Activated CD4-positive, alpha-beta T cell treated with anti-CD3 and anti-CD28 coated beads, Interleukin-2, amount 50 U/mL, for 16 hours (primary cell): Measurements from ENCODE around the gene ROBO2.

ENCODE experiments used
- DNase-seq: peaks from one replicate; pipeline ENCODE4 v3.0.0-alpha.2; 2020

ROBO2 gene

DNA sequence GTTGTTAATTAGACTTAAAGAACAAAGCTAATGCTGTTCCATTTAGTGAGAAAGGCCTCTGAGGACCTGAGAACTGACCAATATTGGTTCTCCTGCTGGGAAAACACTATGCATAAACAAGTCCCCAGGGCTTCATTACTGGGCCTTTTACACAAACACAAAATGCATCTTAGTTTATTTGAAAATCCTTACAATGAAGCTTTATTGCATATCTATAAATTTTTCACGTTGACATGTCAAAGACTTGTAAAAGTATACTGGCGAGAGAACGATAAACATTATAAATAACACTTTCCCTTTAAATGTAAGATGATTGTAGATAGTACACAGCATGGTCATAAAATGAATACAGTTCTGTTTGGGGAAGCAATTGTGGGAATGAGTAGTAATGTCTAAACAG lies 151.7 kb downstream of the ROBO2 start:
- no peak for DNase-seq

DNA sequence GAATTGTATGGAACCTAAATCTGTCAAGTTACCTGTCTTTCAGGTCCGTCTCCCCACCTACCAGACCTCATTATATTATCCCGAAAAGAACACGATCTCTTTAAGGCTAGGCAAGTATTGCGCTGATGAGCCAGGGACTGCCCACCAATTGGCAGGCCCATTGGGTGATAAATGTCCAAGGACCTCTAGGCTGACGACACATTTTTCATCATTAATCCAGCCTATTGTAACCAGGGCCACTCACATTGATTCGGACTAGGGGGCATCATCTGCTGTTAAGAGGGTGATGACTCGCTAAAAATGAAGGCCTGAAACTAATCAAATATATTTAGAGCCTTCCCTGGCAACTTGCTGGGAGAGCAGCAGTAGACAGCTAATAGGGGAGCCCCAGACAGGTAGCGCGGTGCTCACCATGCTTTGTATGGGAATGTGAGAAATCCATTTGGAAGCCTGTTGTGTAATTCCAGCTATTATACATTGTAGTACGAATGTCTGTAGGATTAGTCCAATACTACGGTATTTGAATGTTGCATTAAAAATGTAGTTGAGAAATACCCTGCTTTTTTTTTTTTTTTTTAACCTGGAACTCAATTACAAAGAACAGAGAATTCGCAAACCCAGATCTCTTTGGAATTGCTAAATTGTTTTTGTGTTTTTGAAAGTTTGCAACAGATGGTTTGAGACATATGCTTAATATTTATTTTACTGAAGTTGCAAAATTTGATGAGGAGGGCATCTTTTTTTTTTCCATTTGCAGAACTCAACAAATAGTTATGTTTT lies 156.1 kb downstream of the ROBO2 start:
- no peak for DNase-seq

DNA sequence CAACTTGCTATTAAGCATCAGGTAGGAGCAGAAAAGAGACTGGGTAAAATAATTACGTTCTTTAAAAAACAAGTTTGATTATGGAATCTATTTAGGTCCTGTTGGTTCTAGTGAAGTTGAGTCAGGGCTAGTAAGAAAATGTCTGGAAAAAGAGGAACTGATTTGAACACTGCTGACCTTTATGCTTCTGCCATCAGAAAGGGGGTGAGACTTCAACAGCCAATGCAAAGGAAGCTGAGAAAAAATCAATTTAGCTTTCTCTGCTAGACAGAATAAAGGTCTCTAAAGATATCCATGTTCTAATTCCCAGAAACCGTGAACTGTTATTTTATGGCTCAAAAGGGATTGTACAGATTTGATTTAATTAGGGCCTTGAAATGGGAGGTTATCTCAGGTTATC lies 157.5 kb downstream of the ROBO2 start:
- no peak for DNase-seq

- no peak for DNase-seq
These were observed 164.0 kb downstream of the ROBO2 start for GRCh38 chr3:77203851-77204250.

- DNase-seq: no peak
These were observed 164.9 kb downstream of the ROBO2 start for GRCh38 chr3:77204788-77205187.

DNA sequence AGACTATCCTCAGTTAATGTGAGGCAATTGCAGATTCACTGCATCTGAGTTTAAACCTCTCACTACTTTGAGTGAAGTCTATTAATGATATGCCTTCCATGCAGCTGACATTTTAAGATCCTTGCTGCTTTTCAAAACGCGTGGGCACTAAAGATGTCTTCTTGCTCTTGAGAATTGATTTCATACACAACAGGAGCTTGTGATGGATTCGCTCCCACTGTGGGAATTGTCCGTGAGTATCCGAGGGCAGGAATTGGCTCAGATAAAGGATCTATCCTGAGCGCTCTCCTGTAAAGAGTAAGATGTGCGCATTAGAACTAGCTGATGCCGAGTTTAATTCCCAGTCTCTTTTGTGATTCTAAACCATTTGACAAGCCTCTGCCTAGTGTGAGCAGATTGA lies 167.9 kb downstream of the ROBO2 start:
- no peak for DNase-seq

- no peak for DNase-seq
These were observed 182.8 kb downstream of the ROBO2 start for GRCh38 chr3:77222701-77223100.

GRCh38 chr3:77227567-77227966 lies 187.7 kb downstream of the ROBO2 start:
- DNase-seq: no peak

GRCh38 chr3:77232557-77232956 lies 192.7 kb downstream of the ROBO2 start:
- no peak for DNase-seq

- no peak for DNase-seq
These were observed 194.1 kb downstream of the ROBO2 start for GRCh38 chr3:77234004-77234403.

- DNase-seq: no peak
These were observed 196.2 kb downstream of the ROBO2 start for GRCh38 chr3:77236118-77236517.

DNA sequence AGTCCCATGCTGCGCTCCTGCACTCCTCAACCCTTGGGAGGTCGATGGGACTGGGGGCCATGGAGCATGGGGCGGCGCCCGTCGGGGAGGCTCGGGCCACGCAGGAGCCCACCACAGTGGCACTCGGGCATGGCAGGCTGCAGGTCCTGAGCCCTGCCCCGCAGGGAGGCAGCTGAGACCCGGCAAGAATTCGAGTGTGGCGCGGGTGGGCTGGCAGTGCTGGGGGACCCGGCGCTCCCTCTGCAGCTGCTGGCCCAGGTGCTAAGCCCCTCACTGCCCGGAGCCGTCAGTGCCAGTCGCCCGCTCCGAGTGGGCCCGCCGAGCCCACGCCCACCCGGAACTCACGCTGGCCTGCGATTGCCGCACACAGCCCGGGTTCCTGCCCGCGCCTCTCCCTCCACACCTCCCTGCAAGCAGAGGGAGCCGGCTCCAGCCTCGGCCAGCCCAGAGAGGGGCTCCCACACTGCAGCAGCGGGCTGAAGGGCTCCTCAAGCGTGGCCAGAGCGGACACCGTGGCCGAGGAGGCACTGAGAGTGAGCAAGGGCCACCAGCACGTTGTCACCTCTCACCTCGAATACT lies 200.3 kb downstream of the ROBO2 start:
- DNase-seq: no peak

DNA sequence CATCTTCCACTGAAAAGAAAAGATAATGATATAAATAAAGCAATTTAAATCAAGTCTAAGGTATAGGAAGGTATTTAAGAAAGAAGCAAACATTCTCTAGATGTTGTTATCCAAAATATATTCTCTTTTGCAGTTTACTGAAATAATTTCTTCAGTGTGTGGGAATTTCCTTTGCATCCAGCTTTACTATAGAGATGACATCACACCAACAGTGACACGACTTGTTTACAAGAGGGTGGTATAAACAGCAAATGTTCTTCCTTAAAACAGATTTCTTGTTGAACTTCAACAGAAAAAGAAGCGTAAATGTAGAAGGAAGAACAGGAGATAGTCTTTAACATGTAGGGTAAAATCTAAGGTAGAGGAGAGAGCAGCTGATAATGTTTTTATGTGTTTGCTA lies 202.5 kb downstream of the ROBO2 start:
- no peak for DNase-seq

GRCh38 chr3:77244981-77245380 lies 205.1 kb downstream of the ROBO2 start:
- no peak for DNase-seq

GRCh38 chr3:77247061-77247460 lies 207.2 kb downstream of the ROBO2 start:
- DNase-seq: no peak

- no peak for DNase-seq
These were observed 207.9 kb downstream of the ROBO2 start for GRCh38 chr3:77247817-77248216.

DNA sequence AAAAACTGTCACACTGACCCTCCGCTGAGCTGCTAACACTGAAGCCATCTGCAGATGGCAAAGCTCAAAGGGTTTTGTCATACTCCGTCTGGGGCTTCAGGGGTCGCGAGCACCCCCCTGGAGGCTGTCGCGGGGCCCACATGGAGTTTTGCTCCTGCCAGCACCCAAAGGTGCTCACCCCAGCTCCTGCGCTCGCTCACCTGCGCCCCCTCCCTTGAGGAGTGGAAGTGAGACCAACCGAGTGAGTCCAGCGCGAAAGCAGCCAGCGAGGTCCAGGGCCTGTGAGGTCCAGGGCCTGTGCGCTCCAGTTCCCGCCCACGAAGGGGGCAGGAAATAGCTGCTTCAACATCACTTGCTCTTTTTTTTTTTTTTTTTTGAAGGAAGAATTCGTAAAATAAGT lies 208.5 kb downstream of the ROBO2 start:
- DNase-seq: no peak

- DNase-seq: no peak
These were observed 211.2 kb downstream of the ROBO2 start for GRCh38 chr3:77251136-77251535.

GRCh38 chr3:77254967-77255831 lies 215.3 kb downstream of the ROBO2 start:
- peak; percentile 43 for DNase-seq

GRCh38 chr3:77256584-77257503 lies 216.9 kb downstream of the ROBO2 start:
- DNase-seq: no peak

DNA sequence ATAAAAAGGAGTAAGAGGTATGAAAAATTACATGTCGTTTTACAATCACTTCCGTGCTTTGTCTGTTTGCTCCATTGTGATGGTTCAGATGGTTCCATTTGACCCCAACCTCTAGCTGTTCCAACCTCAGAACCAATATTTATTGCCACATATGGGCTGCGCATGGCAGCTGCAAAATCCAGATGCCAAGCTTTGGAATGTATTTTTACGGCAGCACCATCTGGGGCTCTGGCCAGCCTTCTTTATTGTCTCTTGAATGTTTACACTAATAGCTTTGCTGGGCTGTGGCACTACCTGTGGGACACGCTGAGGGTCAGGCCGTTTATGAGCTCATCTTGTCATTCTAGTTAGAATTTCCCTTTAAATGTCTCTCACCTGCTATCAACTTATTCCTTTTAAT lies 219.8 kb downstream of the ROBO2 start:
- DNase-seq: no peak

GRCh38 chr3:77262361-77262760 lies 222.5 kb downstream of the ROBO2 start:
- no peak for DNase-seq

DNA sequence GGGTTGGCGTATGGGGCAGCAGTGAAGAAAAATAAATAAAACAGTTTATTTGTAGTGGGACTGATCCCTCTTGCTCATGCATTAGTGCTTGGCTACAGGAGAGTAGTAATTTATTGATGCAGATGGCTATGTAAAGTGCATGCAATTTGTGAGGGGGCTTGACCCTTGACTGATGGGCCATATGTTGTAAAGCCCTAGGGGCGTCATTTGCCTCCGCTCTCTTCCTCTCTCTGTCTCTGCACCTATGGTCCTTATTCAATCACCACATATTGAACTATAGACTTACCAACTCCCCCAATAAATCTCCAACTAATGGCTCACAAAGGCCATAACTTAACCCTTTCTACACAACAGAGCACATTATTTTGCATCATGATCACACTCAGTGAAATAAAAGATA lies 227.7 kb downstream of the ROBO2 start:
- DNase-seq: no peak
